Stimulated activated CD8-positive, alpha-beta memory T cell treated with anti-CD3 and anti-CD28 coated beads, Interleukin-2, amount 100 ng/mL, for 48 hours (primary cell): ENCODE results near the gene PON2.
A peak's percentile ranks its signal among the peaks of the same experiment; 100 is the strongest.
"Not testable (repeated sequence)": the region's sequence is repeated elsewhere in the genome, so short reads cannot be mapped to it uniquely, and the experiment has no call there.

ENCODE experiments used
- DNase-seq, 2 donors: peaks; one replicate each; pipeline ENCODE4 v3.0.0-alpha.2; 2020; ENCODE audit warnings: low read depth in 2 of 2

Gene PON2

DNA sequence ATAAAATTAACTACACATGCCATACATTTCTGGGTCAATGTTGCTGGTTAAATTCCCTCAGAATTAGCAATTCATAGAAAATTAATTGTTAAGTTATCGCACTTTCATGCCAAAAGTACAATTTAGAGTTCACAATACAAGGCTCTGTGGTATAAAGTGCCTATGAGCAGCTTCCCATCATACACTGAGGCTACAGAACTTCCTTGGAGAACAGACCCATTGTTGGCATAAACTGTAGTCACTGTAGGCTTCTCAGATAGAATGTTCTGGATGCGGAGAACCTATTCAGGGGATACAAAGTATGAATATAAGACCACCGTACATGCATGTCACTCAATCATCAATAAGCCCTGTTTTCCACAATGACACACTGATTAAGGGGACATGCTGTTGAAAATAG, 29.6 kb downstream of the PON2 start:
- no peak for DNase-seq

DNA sequence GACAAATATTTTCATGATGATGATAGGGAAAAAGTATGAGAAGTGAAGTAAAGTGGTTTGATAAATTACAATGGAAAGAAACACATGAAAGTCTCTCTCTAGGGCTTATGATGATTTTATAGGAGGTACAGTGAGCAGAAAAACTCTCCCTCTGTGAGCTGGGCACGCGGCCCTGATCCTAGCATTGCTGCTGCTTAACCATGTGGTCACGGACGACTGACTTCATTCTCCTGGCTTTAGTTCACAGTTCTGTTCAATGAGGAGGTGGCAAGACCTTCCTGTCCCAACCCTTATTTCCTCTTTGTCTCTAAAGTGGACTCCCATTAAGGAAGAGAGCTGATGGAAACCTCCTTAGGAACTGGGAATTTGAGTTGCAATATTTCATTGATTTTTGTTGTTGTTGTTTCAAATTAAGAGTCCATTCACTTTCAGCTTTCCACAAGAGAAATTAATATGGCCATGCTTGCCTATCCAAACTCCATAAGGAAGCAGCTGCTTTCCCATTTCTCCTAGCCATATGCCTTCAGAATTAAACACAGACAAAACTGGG, 30.4 kb downstream of the PON2 start:
- no peak for DNase-seq

DNA sequence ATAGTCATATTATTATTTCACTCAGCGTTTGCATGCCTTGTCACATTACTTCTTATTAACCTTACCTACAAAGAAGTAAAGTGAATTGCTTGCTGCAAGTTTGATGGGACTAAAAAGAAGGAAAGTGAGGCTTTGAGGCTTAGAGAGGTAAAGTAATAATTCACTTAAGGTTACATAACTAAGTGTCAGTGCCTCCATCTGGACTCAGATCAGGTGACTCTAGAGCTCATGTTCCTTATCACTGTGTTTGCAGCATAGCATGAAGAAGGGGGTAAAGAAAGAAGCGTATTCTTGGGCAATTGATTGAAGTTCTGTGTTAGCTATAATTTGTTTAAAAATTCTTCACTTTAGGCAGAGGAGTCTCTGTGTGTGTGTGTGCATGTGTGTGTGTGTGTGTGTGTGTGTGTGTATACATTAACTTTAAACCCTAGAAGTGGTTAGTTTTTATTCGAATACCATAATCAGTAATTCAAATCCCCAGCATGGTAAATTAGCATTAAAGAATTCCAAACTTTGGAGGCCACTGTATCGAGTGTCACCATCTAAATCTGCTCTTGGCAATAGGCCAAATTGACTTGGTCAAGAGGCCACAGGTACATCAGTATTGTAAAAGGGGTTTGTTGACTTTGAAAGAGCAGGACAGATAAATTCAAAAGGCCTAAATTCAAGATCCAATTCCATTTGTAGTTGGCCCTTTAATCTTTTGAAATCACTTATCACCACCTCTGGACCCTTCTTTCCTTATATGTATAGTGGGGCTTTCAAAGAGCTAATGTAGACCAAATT, 36.5 kb downstream of the PON2 start:
- DNase-seq = no peak

DNA sequence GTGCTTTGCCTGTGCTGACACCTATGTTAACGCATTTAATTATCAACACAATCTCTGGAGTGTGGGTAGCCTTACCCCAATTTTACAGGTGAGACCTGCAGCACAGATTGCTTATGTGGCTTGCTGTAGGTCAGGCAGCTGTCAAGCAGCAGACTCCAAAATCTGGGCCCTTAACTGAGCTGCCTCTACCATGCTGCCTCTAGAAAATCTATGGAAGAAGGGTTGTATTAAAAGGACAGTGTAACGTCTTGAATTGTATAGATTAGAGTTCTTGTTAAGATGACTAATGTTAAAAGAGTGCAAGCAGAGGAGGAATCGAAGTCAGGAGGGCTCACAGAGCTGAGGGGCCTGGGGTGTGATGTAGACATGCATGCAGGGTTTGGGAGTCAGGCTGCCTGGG, 37.4 kb downstream of the PON2 start:
- no peak for DNase-seq

DNA sequence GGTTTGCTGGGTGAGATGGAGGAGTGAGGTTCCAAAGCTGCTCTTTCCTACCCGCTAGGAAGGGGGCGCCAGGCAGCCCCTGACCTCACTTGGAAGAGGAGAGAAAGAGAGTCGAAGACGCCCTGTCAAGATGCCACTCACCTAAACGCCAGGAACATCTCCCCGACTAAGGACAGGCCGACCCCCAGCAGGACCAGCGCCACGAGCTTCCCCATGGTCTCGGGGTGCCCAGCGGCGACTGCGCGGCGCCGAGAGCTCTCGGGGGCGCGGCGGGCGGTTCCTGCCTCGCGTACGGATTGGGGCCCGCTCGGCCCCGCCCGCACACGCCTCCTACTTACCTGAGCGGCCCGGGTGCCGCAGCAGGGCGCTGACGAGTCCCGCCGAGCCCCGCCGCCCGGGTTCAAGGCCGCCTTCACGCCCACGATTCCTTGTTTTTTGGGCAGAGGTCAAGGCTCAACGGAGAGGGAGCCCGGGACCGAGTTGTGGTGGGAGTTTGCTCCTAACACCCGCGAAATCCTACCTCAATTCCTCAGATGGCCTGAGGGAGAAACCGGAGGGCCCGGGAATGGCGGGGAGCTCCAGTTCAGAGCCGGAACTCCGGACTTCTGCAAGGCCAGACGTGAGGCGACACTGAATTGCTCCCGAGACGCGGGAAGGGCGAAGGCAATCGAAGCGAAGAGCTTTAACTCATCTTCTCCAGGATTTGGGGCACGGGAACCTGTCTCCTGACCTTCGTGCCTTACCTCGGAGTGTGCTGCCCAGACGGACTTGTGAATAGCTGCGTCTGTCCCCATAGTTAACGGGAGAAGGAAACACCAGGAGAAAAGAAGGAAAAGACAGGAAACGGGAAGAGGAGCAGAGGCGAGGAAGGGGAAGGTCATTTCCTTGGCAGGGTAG, 38.4 kb downstream of the PON2 start, which contains the start of gene PON3:
Gene PON3 (minus strand): TSS at position 240 of the 897 bp plus-strand sequence. CDS start 25 bp downstream, at position 215.
- DNase-seq = peak in 1 of 2 donors; percentile 8

DNA sequence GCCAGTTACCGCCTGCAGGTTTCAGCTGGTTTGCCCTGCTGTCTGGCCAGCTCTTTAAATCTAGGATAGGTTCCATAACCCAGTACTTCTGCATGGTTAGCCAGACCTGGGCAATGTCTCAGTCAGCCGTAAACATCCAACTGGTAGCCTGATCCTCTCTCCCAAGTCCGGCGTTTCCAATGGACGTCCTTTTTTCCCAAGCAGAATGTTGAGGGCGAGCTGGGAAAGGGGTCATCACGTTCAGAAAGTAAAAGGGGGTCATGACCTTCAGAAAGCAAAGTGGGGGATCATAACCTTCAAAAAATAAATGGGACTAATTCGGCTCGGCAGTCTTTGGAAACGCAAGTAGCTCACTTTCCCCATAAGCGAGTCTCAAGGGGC, 39.1 kb downstream of the PON2 start:
- DNase-seq = no peak

DNA sequence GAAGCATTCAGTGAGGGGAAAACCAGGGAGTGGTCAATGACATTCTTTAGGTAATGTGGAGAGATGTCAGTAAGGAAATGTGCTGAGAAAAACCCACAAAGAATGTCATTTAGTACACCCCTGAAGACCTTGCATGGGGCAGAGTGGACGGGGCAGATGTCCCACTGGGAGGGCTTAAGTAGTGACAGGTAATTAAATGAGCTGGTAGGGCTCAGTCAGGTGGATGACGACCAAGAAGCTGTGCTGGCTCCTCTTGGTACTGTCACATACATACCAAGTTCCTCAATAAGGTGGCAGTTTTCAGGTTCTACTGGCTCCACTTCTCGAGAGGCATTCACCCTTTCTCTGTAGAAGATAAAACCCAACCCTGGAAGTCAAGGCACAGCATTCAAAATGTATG, 40.5 kb downstream of the PON2 start:
- DNase-seq = no peak

DNA sequence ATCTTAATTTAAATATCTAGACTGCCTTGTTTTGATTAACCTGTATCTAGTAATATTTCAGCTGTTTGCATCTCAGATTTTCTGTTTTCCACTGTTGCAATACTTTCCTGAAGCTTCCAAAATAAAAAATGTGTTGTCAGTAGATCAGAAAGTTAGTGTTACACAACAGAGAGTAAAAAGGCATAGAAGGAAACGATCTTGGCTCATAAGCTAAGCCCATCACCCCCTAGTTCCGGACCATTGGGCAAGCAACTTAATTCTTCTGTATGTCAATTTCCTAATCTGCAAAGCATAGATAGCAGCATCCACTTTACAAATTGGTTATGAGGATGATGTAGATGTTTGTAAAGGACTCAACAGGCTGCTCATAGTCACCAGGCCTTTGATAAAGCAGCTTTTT, 43.1 kb downstream of the PON2 start:
- DNase-seq = no peak

DNA sequence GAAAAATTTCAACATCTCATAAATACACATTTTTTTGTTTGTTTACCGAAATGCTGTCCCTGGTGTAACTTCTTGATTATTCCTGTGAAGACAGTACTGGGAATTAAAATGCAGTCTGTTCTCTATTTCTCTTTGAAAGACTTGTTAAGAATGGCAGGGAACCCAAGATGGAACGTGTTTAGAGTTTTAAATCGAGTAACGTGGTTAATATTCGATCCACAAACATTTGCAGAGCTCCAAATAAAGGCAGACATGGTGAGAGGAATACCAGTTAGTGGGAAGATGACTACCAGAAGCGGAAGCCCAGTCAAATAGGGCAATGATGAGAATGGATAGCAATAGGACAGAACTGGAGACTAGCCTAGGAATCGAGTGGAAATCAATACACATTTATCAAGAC, 45.3 kb downstream of the PON2 start:
- no peak for DNase-seq

DNA sequence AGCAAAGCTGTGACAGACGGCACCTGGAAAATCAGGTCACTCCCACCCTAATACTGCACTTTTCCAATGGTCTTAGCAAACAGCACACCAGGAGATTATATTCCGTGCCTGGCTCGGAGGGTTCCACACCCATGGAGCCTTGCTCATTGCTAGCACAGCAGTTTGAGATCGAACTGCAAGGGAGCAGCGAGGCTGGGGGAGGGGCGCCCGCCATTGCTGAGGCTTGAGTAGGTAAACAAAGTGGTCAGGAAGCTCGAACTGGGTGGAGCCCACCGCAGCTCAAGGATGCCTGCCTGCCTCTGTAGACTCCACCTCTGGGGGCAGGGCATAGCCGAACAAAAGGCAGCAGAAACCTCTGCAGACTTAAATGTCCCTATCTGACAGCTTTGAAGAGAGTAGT, 55.4 kb downstream of the PON2 start:
- DNase-seq = not testable (repeated sequence)

DNA sequence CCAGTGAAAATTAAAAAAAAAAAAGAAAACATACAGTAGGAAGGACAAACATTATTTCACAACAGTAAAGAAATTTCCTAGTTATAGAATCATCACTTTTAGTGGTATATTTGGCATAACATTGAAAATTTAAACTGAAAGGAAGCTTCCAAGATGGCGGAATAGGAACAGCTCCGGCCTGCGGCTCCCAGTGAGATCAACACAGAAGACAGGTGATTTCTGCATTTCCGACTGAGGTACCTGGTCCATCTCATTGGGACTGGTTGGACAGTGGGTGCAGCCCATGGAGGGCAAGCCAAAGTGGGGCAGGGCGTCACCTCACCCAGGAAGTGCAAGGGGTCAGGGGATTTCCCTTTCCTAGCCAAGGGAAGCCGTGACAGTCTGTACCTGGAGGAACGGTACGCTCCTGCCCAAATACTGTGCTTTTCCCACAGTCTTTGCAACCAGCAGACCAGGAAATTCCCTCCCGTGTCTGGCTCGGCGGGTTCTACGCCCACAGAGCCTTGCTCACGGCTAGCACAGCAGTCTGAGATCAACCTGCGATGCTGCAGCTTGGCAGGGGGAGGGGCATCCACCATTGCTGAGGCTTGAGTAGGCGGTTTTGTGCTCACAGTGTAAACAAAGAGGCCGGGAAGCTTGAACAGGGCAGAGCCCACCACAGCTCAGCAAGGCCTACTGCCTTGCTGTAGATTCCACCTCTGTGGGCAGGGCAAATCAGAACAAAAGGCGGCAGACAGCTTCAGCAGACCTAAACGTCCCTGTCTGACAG, 58.0 kb downstream of the PON2 start:
- no peak for DNase-seq

DNA sequence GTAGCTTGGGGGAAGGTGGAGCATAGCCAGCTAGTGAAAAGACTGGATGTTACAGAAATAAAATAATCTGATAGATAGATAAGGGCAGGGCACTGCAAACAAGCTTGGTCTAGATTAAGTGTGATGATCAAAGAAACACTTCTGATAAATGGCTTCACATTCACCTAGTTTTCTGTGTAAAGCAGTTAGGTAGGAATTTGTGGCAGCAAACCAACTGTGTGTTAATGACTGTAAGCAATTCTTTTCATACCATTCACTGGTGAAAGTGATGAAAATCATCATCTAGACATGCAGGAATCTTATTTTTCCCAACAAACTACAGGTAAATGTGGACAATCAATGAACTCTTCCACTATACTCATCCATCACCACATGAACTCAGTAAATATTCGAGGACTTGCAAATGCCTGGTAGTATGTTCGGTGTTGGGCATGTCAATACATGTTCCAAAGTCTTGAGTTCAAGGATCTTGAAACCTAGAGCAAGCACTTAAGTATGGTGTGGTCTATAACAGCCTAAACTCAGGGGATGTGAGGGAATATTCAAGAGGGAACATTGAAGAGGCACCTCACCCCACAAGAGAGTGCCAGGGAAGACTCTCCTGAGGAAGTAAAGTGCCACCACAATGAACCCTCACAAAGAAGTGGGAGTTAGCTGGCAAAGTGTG, 59.1 kb downstream of the PON2 start:
- DNase-seq = no peak

DNA sequence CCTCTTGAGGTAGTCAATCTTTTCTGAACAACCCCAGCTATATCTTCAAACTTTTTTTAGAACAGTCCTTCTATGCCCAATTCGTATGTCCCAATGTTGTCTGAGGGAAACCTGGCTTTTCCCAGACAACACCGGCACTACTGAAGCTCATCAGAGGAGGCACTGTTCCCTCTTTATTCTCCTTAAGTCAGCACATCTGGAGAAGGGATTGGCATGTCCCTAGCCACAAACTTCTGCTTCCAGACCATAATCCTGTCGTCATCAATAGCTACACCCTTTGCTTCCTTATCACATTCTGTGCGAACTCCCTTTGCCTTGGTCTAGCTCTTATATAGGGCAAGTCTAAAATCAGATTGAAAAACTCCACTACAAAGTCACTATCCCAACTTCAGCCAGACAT, 61.5 kb downstream of the PON2 start:
- no peak for DNase-seq

DNA sequence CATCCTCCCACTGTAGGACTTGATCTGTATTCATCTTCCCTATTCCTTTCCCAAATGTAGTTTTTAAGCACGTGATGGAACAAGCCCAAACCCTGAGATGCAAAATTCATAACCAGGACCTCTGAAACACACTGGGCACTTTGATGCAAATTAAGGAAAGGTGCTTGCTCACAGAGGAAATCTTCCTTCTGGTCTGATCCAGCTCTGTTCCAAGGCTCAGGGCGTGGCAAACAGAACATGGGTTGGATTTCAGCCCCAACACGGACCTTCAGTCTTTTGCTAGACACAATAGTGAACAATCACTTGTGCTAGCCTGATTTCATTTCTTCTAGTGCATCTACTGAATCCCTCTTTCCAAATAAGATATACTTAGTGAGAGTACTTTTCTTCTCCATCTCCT, 66.6 kb downstream of the PON2 start:
- DNase-seq = no peak

DNA sequence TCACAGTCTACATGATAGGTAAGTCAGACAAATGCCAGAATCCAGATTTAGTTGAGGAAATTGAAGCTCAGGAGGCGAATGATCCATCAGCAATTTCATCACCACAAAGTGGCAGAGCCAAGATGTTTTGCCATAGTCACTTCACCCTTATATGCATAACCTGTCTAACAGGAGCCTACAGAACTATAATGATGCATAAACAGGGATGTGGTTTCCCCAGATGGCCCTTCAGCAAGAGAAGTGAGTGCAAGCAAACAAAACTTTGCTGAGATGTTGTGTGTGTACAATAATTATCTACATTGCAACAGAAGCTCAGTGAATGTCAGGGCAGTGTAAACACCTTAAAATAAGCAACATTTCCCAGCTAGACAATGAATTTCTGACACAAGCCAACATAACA, 67.2 kb downstream of the PON2 start:
- no peak for DNase-seq

DNA sequence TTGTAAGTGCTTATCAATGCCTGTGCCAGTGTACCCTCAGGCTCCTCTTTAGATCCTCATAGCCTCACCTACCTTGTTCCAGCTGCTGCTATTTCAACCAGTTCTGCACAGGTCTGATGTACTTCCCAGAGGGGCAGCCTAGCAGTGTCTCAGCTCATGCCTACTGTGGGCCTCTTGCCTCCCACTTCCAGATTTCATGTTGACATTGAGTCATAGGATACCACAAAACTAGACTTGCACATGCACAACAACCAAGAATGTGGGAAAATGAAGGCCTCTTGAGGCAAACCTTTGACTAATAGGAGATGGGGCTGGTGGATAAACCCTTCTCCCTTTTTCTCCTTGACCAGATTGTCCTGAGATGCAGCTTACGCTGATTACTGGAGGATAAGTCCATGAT, 69.7 kb downstream of the PON2 start:
- no peak for DNase-seq

DNA sequence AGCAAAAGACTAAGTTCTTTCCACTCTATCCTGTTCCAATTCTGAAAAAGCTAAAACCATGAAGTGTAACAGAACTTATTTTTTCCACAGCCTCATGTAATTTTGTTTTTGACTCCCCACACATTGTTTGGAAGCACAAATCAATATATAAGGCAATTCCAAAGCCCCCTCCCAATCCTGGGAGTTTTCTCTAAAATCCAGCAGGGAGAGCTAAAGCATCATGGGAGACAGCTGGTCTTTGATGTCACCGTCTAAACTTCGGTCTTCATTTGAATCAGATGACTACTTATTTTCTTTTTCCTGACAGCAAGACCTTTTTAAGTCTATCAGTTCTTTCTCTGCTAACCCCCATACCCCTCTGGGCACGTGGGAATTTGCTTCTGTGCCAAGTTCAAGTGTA, 77.2 kb downstream of the PON2 start:
- no peak for DNase-seq
